D721Med (cell line): ENCODE data around the gene NHLH1.

Experiments
- DNase-seq: peaks from one replicate; pipeline ENCODE4 v3.0.0; 2011; ENCODE audit warnings: low spot score; ENCODE audit not compliant: insufficient read length
- FAIRE-seq: peaks from 2 replicates; lab custom pipeline; 2011; peaks lifted over from hg19 to GRCh38; lab: Jason Lieb, UNC
- TF ChIP-seq, protein P1 (sequence below): IDR thresholded peaks from 2 replicates; pipeline ENCODE4 v1.5.1; 2012; ENCODE audit warnings: mild to moderate bottlenecking, control low read depth; ENCODE audit not compliant: insufficient read depth; ENCODE audit errors: missing control alignments

NHLH1 gene

DNA sequence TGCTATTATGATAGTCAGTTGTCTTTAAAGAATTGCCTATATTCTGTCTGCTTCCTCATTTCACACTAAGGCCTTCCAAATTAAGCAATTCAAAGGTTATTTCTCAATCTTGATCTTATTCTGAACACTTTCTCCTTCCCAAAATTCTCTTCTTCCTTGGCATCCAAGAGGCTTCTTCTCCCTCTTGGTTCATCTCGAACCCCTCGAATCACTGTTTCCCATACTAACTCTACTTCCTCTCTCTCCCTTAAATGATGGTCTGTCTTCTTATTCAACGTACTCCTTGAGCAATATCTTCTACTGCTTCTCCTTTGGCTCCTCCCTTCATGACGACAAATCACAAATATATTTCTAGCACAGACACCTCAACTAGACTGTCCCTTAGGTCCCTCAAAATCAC lies 28.3 kb upstream of the NHLH1 start:
- FAIRE-seq = no peak

DNA sequence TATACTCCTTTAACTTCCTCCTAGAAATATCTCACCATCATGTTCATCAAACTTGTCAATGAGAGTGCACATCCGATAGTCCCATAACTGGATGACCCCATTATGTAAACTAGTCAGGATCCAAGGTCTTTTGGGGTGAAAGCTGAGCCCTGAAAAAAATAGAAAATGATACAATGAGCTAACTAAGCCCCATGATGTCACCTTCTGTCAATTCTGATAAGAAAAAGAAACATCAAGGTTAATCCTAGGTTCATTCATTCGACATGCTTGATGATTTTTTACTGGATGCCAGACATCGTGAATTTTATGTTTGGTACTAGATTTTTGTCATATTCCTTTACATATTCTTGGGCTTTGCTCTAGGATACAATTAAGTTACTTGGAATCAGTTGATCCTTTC lies 26.7 kb upstream of the NHLH1 start:
- no peak for DNase-seq
- FAIRE-seq = peak; percentile 70
- TF ChIP-seq, protein P1, sequence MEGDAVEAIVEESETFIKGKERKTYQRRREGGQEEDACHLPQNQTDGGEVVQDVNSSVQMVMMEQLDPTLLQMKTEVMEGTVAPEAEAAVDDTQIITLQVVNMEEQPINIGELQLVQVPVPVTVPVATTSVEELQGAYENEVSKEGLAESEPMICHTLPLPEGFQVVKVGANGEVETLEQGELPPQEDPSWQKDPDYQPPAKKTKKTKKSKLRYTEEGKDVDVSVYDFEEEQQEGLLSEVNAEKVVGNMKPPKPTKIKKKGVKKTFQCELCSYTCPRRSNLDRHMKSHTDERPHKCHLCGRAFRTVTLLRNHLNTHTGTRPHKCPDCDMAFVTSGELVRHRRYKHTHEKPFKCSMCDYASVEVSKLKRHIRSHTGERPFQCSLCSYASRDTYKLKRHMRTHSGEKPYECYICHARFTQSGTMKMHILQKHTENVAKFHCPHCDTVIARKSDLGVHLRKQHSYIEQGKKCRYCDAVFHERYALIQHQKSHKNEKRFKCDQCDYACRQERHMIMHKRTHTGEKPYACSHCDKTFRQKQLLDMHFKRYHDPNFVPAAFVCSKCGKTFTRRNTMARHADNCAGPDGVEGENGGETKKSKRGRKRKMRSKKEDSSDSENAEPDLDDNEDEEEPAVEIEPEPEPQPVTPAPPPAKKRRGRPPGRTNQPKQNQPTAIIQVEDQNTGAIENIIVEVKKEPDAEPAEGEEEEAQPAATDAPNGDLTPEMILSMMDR = no peak

More for the DNA sequence above, 28.3 kb upstream of the NHLH1 start:
- DNase-seq = no peak
- TF ChIP-seq, protein P1 = no peak

- FAIRE-seq = no peak
- TF ChIP-seq, protein P1 = no peak
- no peak for DNase-seq
Measured at GRCh38 chr1:160340866-160341265, 26.0 kb upstream of the NHLH1 start.

- FAIRE-seq (no peak), DNase-seq (no peak)
- TF ChIP-seq, protein P1 = no peak
Measured at GRCh38 chr1:160342526-160342925, 24.3 kb upstream of the NHLH1 start.

DNA sequence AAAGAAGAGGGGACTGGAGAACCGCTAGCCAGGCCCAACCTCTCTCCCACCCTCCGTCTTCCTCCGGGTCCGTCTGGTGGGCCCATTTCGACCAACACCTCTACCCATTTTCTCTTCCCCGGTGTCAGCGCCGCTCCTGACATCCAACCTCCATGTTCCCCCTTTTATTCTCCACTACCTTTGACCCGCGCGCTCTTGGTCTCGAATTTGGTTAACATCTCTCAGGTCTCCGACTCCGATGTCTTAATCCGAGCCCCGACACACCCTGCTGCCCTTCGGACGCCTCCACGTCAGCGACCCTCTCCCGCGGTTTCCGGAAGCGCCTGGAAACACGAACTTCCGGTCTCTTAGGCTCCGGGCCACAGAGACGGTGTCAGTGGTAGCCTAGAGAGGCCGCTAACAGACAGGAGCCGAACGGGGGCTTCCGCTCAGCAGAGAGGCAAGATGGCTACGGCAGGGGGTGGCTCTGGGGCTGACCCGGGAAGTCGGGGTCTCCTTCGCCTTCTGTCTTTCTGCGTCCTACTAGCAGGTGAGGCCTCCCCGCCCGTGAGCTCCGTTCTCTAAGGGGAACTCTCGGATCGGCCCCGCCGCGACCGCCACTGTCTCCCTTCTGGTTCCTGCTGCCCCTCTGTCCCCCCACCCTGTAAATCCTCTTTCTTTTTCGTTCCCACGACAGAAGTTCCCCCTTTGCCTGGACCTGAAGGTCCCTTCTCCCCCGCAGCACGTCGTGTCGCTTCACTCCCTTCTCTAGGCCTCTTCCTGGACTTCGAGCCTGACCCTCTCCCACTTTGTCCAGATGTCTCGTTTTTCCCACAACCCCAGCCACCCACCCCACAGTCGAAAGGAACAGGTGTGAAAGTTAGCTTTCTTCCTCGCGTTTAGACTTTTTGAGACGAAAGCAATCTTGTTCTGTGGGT lies 23.7 kb upstream of the NHLH1 start, which contains the start of the genes COPA and NCSTN:
COPA (minus strand) TSS at position 298 of the 917 bp plus-strand sequence; CDS start at position 218, 80 bp downstream.
NCSTN (plus strand) TSS at position 431 of the 917 bp plus-strand sequence; CDS start at position 445, 14 bp downstream.
- DNase-seq (peak; percentile 80), FAIRE-seq (peak; percentile 21)
- TF ChIP-seq, protein P1 = no peak

- no peak for FAIRE-seq
- TF ChIP-seq, protein P1 = no peak
Measured at GRCh38 chr1:160344241-160344640, 22.6 kb upstream of the NHLH1 start.

GRCh38 chr1:160344936-160345335 lies 21.9 kb upstream of the NHLH1 start:
- TF ChIP-seq, protein P1 = no peak
- FAIRE-seq (no peak), DNase-seq (no peak)

More at GRCh38 chr1:160344241-160344640, 22.6 kb upstream of the NHLH1 start:
- no peak for DNase-seq
